Peyer's patch (tissue), 4 donors: ENCODE measurements around the gene CAPN8. TPM values are rescaled to one million over a fixed set of nuclear protein-coding genes. Genes with fewer than 3 reads are reported as not detected.
A peak's percentile ranks its signal among the peaks of the same experiment; 100 is the strongest.

Source experiments
- DNase-seq, 3 donors: peaks; one replicate each; pipeline ENCODE4 v3.0.0-alpha.2; 2017 to 2019
- H3K27ac ChIP-seq, 4 donors: fragments of 200-600 bp; sonication (generic); one replicate each; pipeline ENCODE4 v1.5.1; 2016 to 2019
- H3K27me3 ChIP-seq, 2 donors: fragments of 200-600 bp; sonication (generic); one replicate each; pipeline ENCODE4 v1.5.1; 2019
- H3K36me3 ChIP-seq, 3 donors: fragments of 200-600 bp; sonication (generic); one replicate each; pipeline ENCODE4 v1.5.1; 2016 to 2019
- H3K4me1 ChIP-seq, 4 donors: fragments of 200-600 bp; sonication (generic); one replicate each; pipeline ENCODE4 v1.5.1; 2016 to 2019
- H3K4me3 ChIP-seq, 4 donors: fragments of 200-600 bp; sonication (generic); 1 replicate in 3 of 4; 2 replicates in 1 of 4; pipeline ENCODE4 v1.5.1; 2016 to 2019; ENCODE audit warnings: mild to moderate bottlenecking in 1 of 4
- H3K9me3 ChIP-seq, 4 donors: fragments of 200-600 bp; sonication (generic); one replicate each; pipeline ENCODE4 v1.5.1; 2016 to 2019; ENCODE audit warnings: mild to moderate bottlenecking in 1 of 4
- POLR2A ChIP-seq, 2 donors: fragments of 450-650 bp; IDR thresholded peaks; one replicate each; pipeline ENCODE4 v1.5.1; 2017; ENCODE audit warnings: antibody characterized with exemption in 2 of 2, mild to moderate bottlenecking in 2 of 2, moderate library complexity in 2 of 2
- total RNA-seq, 4 donors: library from RNA; depleted of rRNA; stranded (reverse); fragments of >200 nt; gene quantifications; one replicate each; pipeline ENCODE4 v1.1.0, GENCODE V29; 2016
- TF ChIP-seq, protein P1 (sequence below), 6 experiments: fragments of 450-650 bp in 4 of 6; fragments of 200-600 bp in 2 of 6; sonication (generic) in 1 of 6; IDR thresholded peaks; one replicate each; pipeline ENCODE4 v1.5.1; 2017 to 2019; ENCODE audit warnings: antibody characterized with exemption in 6 of 6, mild to moderate bottlenecking in 3 of 6, moderate library complexity in 1 of 6

The CAPN8 gene
- total RNA-seq, 4 donors from 2014 or later, result 9.9 to 74.0 (median 31.4) TPM

GRCh38 chr1:223695941-223696340 lies 30.4 kb upstream of the CAPN8 start:
- H3K4me3 ChIP-seq, result no peak overlapping the region
- H3K36me3 ChIP-seq, result no peaks in the 10 kb centered on the region
- no peak for TF ChIP-seq POLR2A (IDR thresholded peaks at IDR 0.05)
- TF ChIP-seq, protein P1, sequence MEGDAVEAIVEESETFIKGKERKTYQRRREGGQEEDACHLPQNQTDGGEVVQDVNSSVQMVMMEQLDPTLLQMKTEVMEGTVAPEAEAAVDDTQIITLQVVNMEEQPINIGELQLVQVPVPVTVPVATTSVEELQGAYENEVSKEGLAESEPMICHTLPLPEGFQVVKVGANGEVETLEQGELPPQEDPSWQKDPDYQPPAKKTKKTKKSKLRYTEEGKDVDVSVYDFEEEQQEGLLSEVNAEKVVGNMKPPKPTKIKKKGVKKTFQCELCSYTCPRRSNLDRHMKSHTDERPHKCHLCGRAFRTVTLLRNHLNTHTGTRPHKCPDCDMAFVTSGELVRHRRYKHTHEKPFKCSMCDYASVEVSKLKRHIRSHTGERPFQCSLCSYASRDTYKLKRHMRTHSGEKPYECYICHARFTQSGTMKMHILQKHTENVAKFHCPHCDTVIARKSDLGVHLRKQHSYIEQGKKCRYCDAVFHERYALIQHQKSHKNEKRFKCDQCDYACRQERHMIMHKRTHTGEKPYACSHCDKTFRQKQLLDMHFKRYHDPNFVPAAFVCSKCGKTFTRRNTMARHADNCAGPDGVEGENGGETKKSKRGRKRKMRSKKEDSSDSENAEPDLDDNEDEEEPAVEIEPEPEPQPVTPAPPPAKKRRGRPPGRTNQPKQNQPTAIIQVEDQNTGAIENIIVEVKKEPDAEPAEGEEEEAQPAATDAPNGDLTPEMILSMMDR (IDR thresholded peaks at IDR 0.05), result no peak
- DNase-seq, result no peak
- H3K9me3 ChIP-seq, result no peaks in the 10 kb centered on the region
- H3K27ac ChIP-seq, result no peak overlapping the region
- peaks cover 0 to 14% (median 0%) of the 10 kb centered on the region in 4 donors for H3K4me1 ChIP-seq
- no peaks in the 10 kb centered on the region for H3K27me3 ChIP-seq

DNA sequence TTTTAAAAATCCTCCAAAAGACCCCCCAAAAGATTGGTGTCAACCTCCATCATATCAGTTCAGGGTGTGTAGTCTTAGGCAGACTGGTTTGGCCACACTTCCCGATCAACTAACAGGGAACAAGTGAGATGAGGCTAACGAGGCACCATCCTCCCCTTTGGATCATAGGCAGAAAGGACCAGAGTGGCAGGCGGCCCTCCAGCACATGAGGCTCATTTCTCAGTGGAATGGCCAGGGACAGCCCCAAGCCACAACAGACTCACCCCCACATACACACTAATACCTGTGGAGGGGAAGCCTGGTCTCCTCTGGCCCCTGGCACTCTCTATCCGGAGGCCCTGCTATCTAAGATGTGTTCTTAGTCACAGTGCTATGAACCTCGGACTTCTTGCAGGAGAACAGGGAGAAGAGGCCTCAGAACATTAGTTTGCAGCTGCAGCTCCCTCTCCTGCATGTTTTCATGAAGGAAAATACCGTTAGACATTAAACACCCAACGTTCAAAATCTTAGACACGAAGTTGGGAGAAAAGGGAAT lies 29.6 kb upstream of the CAPN8 start:
- no peak for TF ChIP-seq POLR2A (IDR thresholded peaks at IDR 0.05)
- TF ChIP-seq, protein P1 (IDR thresholded peaks at IDR 0.05), result no peak
- Histone ChIP-seq H3K9me3 (no peaks in the 10 kb centered on the region), H3K27me3 (no peaks in the 10 kb centered on the region), H3K4me1 (peaks cover 0 to 6% (median 0%) of the 10 kb centered on the region in 4 donors), H3K27ac (no peak overlapping the region), H3K36me3 (no peaks in the 10 kb centered on the region), H3K4me3 (no peak overlapping the region)
- DNase-seq, result no peak

DNA sequence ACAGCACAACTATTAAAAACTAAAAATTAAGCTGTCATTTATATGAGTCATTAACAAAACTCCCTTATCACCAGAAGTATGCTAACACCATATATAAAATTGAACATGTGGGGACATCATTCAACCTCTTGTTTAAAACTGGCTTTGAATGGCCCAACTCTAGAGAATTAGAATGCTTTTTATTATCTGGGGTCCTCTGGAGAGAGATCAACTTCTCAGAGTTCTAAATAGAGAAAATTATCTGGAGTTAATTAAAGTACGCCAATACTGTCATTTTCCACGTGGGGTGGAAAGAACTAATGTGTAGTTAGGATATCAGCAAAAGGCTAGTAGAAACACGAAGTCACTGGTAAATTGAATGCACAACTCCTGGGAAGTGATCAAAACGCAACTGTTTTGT lies 25.6 kb upstream of the CAPN8 start:
- no peaks in the 10 kb centered on the region for H3K27me3 ChIP-seq
- H3K4me3 ChIP-seq, result no peak overlapping the region
- H3K36me3 ChIP-seq, result no peaks in the 10 kb centered on the region
- no peak overlapping the region for H3K27ac ChIP-seq
- H3K4me1 ChIP-seq, result no peaks in the 10 kb centered on the region
- no peak for DNase-seq
- TF ChIP-seq, protein P1 (IDR thresholded peaks at IDR 0.05), result no peak
- no peak for TF ChIP-seq POLR2A (IDR thresholded peaks at IDR 0.05)
- H3K9me3 ChIP-seq, result no peaks in the 10 kb centered on the region

- TF ChIP-seq, protein P1 (IDR thresholded peaks at IDR 0.05), result no peak
- no peak for TF ChIP-seq POLR2A (IDR thresholded peaks at IDR 0.05)
- Histone ChIP-seq H3K9me3 (no peaks in the 10 kb centered on the region), H3K27ac (no peak overlapping the region), H3K27me3 (no peaks in the 10 kb centered on the region), H3K4me1 (no peaks in the 10 kb centered on the region), H3K36me3 (no peaks in the 10 kb centered on the region), H3K4me3 (no peak overlapping the region)
- no peak for DNase-seq
Measured at GRCh38 chr1:223684488-223684792, 18.9 kb upstream of the CAPN8 start.

- no peaks in the 10 kb centered on the region for H3K9me3 ChIP-seq
- H3K36me3 ChIP-seq, result no peaks in the 10 kb centered on the region
- H3K27me3 ChIP-seq, result no peaks in the 10 kb centered on the region
- H3K4me1 ChIP-seq, result no peaks in the 10 kb centered on the region
- no peak overlapping the region for H3K4me3 ChIP-seq
- no peak overlapping the region for H3K27ac ChIP-seq
- DNase-seq, result peak in 2 of 3 donors; percentile 26 to 82
- TF ChIP-seq, protein P1 (IDR thresholded peaks at IDR 0.05), result peak in 4 of 6 experiments; percentile 48 to 80 (median 78)
- TF ChIP-seq POLR2A (IDR thresholded peaks at IDR 0.05), result no peak
Measured at GRCh38 chr1:223683586-223684487, 18.3 kb upstream of the CAPN8 start.
